HG03575 (cell line): Measurements from ENCODE around the gene MAGEA10.
"Not testable (repeated sequence)": the region's sequence is repeated elsewhere in the genome, so short reads cannot be mapped to it uniquely, and the experiment has no call there.

ENCODE experiments used
- ATAC-seq: cut with Tn5 transposase; IDR thresholded peaks from one replicate; pipeline ENCODE4 v1.9.1; 2021; ENCODE audit not compliant: unreplicated experiment, insufficient number of reproducible peaks, low FRiP score; ENCODE audit errors: extremely low read depth

The MAGEA10 gene

GRCh38 chrX:152138388-152138784 lies at the start of gene MAGEA10:
Gene MAGEA10 (minus strand): TSS chrX:152138577. CDS start chrX:152135620, 2,957 bp downstream.
- ATAC-seq, result no peak

GRCh38 chrX:152177497-152178269 lies 39.3 kb upstream of the MAGEA10 start:
- ATAC-seq, result no peak

DNA sequence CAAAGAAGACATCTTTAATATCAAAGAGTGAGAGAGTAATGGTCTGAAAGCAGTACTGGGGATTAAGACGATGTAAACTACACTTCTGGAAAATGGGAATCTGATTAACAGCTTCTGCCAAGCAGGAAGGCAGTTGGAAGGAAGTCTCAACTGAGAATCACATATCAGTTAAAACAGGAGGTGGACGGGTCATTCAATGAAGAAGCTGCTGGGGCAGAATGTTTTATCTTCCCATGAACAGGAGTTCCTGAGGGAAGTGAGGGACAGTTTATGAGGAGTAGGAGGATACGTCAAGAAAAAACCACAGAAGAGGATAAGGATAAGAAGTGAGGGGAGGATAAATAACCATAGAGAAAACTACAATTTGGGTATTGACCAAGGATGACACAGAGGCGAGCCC lies 38.7 kb upstream of the MAGEA10 start:
- ATAC-seq, result no peak

DNA sequence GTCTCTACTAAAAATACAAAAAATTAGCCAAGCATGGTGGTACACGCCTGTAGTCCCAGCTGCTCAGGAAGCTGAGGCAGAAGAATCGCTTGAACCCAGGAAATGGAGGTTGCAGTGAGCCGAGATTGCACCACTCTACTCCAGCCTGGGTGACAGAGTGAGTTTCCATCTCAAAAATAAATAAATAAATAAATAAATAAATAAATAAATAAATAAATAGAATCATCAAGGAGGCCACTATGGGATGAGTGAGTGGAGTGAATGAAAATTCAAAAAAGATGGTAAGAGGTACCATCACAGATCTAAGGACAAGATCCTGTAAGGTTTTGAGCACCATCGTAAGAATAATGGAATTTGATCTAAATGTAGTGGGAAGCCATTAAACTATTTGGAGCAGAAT lies 37.5 kb upstream of the MAGEA10 start:
- not testable (repeated sequence) for ATAC-seq

GRCh38 chrX:152173923-152174322 lies 35.5 kb upstream of the MAGEA10 start:
- ATAC-seq, result not testable (repeated sequence)

GRCh38 chrX:152170621-152171020 lies 32.2 kb upstream of the MAGEA10 start:
- no peak for ATAC-seq

DNA sequence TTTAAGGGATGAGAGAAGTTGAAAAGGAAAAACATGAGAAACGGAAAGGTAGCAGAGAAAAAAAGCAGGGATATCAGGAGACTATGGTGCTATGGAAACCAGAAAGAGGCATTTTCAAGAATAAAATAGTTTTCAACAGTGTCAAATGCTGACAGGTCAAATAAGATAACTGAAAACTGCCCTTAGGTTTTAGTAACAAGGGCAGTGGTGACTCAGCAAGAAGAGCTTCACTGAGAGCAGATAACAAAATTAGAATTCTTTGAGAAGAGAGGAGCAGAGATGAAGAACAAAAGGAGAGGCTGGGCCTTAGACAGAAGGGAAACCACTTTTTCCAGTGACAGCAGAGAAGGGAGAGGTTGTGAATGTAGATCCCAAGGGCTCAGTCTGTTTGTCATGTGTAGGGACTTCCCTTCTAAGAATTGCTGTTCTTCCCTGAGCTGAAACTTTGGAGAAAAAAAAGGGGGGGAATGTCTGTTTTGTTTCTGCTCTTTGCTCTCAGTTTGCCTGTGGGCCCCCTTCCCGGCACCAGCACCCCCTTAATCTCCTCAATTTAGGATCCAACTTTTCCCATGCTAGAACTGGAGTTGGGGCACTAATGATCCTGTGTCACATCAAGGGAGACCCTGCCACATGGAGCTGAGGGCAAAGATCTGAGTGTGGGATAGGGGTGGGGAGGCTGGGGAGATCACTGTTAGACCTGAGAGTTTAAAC lies 26.8 kb upstream of the MAGEA10 start:
- ATAC-seq, result no peak

GRCh38 chrX:152157042-152157441 lies 18.7 kb upstream of the MAGEA10 start:
- no peak for ATAC-seq

DNA sequence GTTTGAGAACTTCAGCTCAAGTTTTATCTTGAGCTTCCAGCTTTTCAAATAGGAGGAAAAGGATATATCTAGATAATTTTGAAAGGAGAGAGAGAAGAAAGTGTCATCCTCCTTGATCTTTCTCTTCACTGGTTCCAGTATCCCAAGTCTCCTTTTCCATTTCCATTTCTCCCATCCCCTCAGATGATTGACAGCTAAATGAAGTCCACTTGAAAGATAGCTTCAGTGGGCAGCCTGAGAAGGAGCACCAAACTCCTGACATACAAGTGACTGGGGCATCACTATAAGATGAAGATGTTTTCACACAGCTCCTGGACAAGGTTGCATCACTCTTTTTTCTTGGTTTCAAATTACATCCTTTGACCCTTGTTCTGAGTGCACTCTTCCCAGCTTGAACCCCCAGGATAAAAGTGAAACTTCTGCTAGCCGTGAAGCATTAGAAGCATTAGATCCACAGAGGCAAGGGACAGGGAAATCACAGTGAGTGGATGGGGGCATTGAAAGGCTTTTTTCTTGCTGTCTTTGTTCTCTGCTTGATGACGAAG lies 17.5 kb upstream of the MAGEA10 start:
- no peak for ATAC-seq

DNA sequence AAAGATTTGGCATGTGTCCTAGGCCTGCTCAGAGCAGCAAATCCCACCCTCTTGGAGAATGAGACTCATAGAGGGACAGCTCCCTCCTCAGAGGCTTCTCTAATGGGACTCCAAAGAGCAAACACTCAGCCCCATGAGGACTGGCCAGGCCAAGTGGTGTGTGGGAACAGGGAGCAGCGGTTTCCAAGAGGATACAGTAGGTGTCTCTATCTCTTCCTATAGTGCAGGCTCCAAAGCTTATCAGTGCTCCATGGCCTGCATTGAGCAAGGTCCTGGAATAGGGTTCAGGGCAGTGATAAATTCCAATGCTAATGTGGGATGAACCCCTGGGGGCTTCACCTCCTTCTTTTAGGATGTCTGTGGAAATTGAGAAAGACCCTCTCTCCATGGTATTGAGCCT lies 15.7 kb upstream of the MAGEA10 start:
- ATAC-seq, result no peak

DNA sequence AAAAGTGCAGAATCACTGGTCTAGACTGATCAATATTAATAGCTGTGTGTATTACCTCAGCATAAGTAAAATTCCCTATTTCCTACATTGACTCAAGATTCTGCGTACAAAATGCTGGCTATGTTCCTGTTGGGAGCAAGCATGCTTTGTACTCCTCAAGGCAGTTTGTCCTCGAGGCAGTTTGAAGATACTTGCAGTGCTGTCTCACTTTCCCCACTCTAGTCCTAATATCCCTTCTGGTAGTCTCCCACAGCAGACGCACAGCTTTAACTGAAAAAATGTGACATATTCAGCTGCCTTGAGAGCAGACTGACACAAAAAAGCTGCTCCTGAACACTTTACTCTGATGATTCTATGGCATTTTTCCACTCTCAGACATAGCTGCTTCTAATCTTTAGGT lies 12.9 kb upstream of the MAGEA10 start:
- no peak for ATAC-seq

DNA sequence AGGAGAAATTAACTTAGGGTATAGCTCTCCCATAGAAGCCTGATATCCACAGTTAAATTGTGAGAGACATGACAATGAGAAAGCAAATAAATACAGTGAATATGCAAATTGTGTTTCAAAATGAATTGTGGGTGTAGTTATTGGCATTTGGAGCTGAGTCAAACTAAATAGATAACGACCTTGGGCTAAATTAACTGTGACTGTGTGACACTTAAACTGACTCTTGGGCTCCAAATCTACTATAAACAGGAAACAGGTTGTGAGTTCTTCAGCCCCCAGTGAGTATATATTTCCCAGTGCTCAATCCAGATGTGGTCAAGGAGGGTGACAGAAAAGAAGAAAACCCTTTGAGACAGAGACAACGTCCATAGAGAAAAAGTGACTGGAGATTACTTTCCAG lies 11.3 kb upstream of the MAGEA10 start:
- no peak for ATAC-seq

DNA sequence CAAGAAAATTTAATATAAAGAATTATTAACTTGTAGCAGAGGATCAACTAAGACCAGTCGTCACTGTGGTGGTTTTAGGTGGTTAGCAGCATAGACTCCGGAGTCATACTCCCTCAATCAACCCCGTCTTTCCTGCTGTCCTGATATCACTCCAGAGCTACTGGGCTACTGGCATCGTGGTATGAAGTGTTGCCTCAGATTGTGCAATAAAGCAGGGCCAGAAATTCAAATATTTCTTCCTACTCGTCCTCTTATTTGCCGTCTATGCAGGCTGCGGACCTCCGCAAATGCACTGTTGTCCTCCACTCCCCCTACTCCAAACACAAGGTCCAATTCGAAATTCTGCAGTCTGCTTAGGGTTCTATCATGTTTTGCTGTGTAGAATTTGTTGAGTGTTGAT lies 1.2 kb upstream of the MAGEA10 start:
- ATAC-seq, result no peak

DNA sequence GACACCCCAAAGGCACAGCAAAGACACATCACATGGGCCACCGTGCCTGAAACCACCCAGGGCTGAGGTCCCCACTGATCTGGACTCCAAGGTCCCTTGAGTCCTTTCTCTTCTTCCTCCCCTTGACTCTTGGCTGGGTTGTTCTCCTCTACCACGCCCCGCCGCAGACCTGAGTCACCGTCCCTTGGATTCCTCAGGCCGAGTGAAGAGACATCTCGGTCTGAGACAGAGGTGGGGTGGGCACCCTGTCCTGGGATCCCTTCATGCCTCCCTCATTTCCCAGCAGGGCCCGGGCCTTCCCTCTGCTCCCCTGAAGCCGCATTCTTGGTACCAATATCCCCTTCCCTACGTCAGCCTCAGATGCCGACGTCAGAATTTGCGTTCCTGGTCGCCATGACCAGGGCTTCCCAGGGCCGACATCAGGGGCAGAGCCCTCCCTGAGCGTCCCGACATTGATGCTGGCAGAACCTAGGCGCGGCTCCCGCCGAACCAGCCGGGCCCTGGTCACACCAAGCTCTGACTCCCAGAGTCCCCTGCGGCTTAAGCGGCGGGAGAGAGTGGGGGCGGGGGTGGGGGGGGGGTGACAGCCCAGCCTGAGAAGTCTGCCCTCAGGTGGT lies 498 bp downstream of the MAGEA10 start:
- no peak for ATAC-seq

- no peak for ATAC-seq
Measured at GRCh38 chrX:152136312-152136711, 2.1 kb downstream of the MAGEA10 start.

DNA sequence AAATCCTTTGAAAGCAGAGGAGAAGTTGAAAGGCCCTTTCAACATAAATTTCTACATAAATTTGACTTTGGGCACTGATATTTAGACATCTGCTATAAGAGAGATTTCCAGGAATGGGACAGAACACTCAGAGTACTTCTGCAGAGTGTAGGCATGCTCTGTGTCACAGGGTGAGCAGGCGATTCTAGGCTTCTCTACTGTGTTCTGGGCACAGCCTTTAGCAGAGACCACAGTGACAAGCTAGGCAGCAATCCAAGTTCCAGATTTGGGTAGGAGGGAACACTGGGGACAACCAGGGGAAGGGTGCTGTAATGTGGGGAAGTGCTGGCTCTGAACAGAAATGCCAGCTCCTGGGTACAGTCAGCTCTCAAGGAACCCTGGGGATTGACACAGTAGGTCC lies 6.9 kb downstream of the MAGEA10 start:
- ATAC-seq, result no peak

- not testable (repeated sequence) for ATAC-seq
Measured at GRCh38 chrX:152129069-152129844, 9.1 kb downstream of the MAGEA10 start.

GRCh38 chrX:152117305-152117704 lies 21.1 kb downstream of the MAGEA10 start:
- ATAC-seq, result no peak

DNA sequence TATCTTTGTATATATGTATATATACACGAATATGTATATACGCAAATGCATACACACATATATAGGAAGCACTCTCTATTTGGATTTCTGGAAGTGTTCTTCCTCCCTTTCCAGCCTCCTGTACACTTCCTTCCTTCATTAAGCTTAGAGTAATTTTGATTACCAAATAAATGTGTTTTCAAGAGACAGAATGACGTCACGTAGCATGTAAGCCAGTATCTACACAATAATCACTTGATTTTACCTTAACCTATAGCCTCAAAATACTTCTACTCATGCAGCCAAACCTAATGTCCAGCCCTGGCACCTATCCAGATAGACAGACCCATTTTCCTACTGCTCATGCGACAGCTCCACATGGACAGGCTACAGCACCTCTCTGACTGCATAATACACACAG lies 29.9 kb downstream of the MAGEA10 start:
- no peak for ATAC-seq
